ENCODE data around the gene FSCB. TPM values are rescaled to one million over a fixed set of nuclear protein-coding genes. Genes with fewer than 3 reads are reported as not detected.

The FSCB gene
- total RNA-seq, 2 experiments from 2014 or later = not detected

- no peak overlapping the region for H3K4me3 Mint-ChIP-seq
- no peaks in the 10 kb centered on the region for H3K27me3 Mint-ChIP-seq
- H3K9me3 Mint-ChIP-seq = peaks cover 3% of the 10 kb centered on the region
- CTCF ChIA-PET = no interaction called here
- H3K4me1 Mint-ChIP-seq = no peaks in the 10 kb centered on the region
- no peak for DNase-seq
- no peaks in the 10 kb centered on the region for H3K36me3 Mint-ChIP-seq (ENCODE audit: low read depth)
- no peak overlapping the region for H3K27ac Mint-ChIP-seq
- POLR2A ChIA-PET = no interaction called here
Observed at GRCh38 chr14:44463356-44464004, 43.6 kb downstream of the FSCB start.

GRCh38 chr14:44462381-44462780 lies 44.7 kb downstream of the FSCB start:
- Mint-ChIP-seq H3K36me3 (ENCODE audit: low read depth) (no peaks in the 10 kb centered on the region), H3K4me3 (no peak overlapping the region), H3K4me1 (no peaks in the 10 kb centered on the region), H3K27ac (no peak overlapping the region), H3K9me3 (peaks cover 3% of the 10 kb centered on the region), H3K27me3 (no peaks in the 10 kb centered on the region)
- DNase-seq = no peak
- CTCF ChIA-PET = no interaction called here
- POLR2A ChIA-PET = no interaction called here

- H3K27ac Mint-ChIP-seq = no peak overlapping the region
- H3K27me3 Mint-ChIP-seq = no peaks in the 10 kb centered on the region
- H3K4me3 Mint-ChIP-seq = no peak overlapping the region
- POLR2A ChIA-PET = no interaction called here
- H3K4me1 Mint-ChIP-seq = no peaks in the 10 kb centered on the region
- peaks cover 3% of the 10 kb centered on the region for H3K9me3 Mint-ChIP-seq
- no peaks in the 10 kb centered on the region for H3K36me3 Mint-ChIP-seq (ENCODE audit: low read depth)
- no peak for DNase-seq
- CTCF ChIA-PET = no interaction called here
Observed at GRCh38 chr14:44461811-44462210, 45.3 kb downstream of the FSCB start.

Data from activated CD4-positive, alpha-beta T cell treated with anti-CD3 and anti-CD28 coated beads, Interleukin-2, amount 10 ng/mL, durations not matched to agents 7 days and 5 days (primary cell).